NOMO-1 (cell line): ENCODE data around the gene JOSD2.

Experiments used
- DNase-seq, 2 experiments: peaks; one replicate each; lab custom pipeline; 2025; ENCODE audit not compliant: unreplicated experiment in 2 of 2; lab: John Stamatoyannopoulos, UW

The JOSD2 gene

GRCh38 chr19:50457300-50457699, 53.7 kb downstream of the JOSD2 start:
- no peak for DNase-seq
